Peyer's patch (tissue), 4 donors: ENCODE data around the gene PDE4B.

ENCODE experiments used
- POLR2A ChIP-seq, 2 donors: fragments of 450-650 bp; IDR thresholded peaks; one replicate each; pipeline ENCODE4 v1.5.1; 2017; ENCODE audit warnings: antibody characterized with exemption in 2 of 2, mild to moderate bottlenecking in 2 of 2, moderate library complexity in 2 of 2
- TF ChIP-seq, protein P1 (sequence below), 6 experiments: fragments of 450-650 bp in 4 of 6; fragments of 200-600 bp in 2 of 6; sonication (generic) in 1 of 6; IDR thresholded peaks; one replicate each; pipeline ENCODE4 v1.5.1; 2017 to 2019; ENCODE audit warnings: antibody characterized with exemption in 6 of 6, mild to moderate bottlenecking in 3 of 6, moderate library complexity in 1 of 6

DNA sequence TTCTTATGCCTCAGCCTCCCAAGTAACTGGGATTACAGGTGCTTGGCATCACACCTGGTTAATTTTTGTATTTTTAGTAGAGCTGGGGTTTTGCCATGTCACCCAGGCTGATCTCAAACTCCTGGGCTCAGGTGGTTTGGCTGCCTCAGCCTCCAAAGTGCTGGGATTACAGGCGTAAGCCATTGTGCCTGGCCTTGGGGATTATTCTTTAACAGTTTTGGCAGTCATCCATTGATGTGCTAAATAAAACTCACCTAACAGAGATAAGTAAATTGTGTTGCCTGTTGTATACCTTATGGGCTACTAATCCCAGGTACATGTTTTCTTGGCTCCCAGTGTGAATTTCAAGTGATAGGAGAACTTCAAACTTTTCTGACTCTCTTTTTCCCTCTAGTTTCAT is 35.2 kb upstream of the PDE4B start:
- TF ChIP-seq, protein P1, sequence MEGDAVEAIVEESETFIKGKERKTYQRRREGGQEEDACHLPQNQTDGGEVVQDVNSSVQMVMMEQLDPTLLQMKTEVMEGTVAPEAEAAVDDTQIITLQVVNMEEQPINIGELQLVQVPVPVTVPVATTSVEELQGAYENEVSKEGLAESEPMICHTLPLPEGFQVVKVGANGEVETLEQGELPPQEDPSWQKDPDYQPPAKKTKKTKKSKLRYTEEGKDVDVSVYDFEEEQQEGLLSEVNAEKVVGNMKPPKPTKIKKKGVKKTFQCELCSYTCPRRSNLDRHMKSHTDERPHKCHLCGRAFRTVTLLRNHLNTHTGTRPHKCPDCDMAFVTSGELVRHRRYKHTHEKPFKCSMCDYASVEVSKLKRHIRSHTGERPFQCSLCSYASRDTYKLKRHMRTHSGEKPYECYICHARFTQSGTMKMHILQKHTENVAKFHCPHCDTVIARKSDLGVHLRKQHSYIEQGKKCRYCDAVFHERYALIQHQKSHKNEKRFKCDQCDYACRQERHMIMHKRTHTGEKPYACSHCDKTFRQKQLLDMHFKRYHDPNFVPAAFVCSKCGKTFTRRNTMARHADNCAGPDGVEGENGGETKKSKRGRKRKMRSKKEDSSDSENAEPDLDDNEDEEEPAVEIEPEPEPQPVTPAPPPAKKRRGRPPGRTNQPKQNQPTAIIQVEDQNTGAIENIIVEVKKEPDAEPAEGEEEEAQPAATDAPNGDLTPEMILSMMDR (IDR thresholded peaks at IDR 0.05): no peak
- TF ChIP-seq POLR2A (IDR thresholded peaks at IDR 0.05): no peak
